HepG2 (cell line): Measurements from ENCODE around the gene SETD1B. TPM values are rescaled to one million over a fixed set of nuclear protein-coding genes. Genes with fewer than 3 reads are reported as not detected.

Experiments
- ATAC-seq: fragments of 200-7000 bp; cut with Tn5 transposase; 3 replicates; pipeline ENCODE4 v1.9.1; 2020; ENCODE audit warnings: mild to moderate bottlenecking, moderate library complexity
- Bru-seq: library from RNA; stranded (reverse); fragments of 400-500 nt; gene quantifications from one replicate; lab custom pipeline; 2021; lab: Mats Ljungman, UMichigan
- BruChase-seq, 2 experiments: library from RNA; stranded (reverse); fragments of 400-500 nt; gene quantifications; one replicate each; lab custom pipeline; 2021; lab: Mats Ljungman, UMichigan
- BruUV-seq: library from RNA; stranded (reverse); fragments of 400-500 nt; replicated peaks from 2 replicates; lab custom pipeline; 2021; lab: Mats Ljungman, UMichigan
- CTCF ChIA-PET: fragments of 300-600 bp; formaldehyde crosslinking; extraction: SDS; loops from one replicate; lab custom pipeline; 2021; ENCODE audit warnings: low total read pairs, inconsistent platforms, low intra/inter-chr PET ratio; lab: Yijun Ruan, JAX
- POLR2A ChIA-PET: fragments of 350-600 bp; sonication (Branson Sonifier 250); formaldehyde crosslinking; loops from one replicate; lab custom pipeline; 2020; ENCODE audit warnings: antibody characterized with exemption, inconsistent platforms; lab: Yijun Ruan, JAX
- DNase-seq: peaks from one replicate; pipeline ENCODE4 v3.0.0-alpha.2; 2015; ENCODE audit warnings: low spot score
- FAIRE-seq: peaks from 3 replicates; lab custom pipeline; 2011; peaks lifted over from hg19 to GRCh38; lab: Jason Lieb, UNC
- H2AFZ ChIP-seq: one replicate; pipeline ENCODE4 v1.6.1; 2011; ENCODE audit warnings: low read length, inconsistent platforms
- H3K27ac ChIP-seq: fragments of 300-600 bp; 3 replicates; pipeline ENCODE4 v1.8.0; 2011; ENCODE audit warnings: mixed run types, mild to moderate bottlenecking, mixed read lengths, low read length, inconsistent platforms; ENCODE audit not compliant: insufficient read depth; ENCODE audit errors: extremely low read length
- H3K27me3 ChIP-seq, 2 experiments: fragments of 200-600 bp in 1 of 2; 2 replicates in 1 of 2; 3 replicates in 1 of 2; pipeline versions ENCODE4 v1.6.0 to v1.8.0; 2011; ENCODE audit warnings: low read length in 2 of 2, mild to moderate bottlenecking in 2 of 2, moderate library complexity in 2 of 2, inconsistent platforms in 1 of 2; ENCODE audit not compliant: insufficient read depth in 2 of 2, control insufficient read depth in 1 of 2
- H3K36me3 ChIP-seq, 2 experiments: fragments of 200-600 bp in 1 of 2; replicated peaks in 1 of 2; 2 replicates in 1 of 2; 3 replicates in 1 of 2; pipeline versions ENCODE4 v1.5.1 to v1.8.0; 2011; ENCODE audit warnings: low read length in 2 of 2, inconsistent platforms in 1 of 2; ENCODE audit not compliant: insufficient read depth in 2 of 2, control insufficient read depth in 1 of 2
- H3K4me1 ChIP-seq: 2 replicates; pipeline ENCODE4 v1.5.1; 2012; ENCODE audit warnings: low read length, inconsistent platforms; ENCODE audit not compliant: insufficient read depth
- H3K4me2 ChIP-seq: 2 replicates; pipeline ENCODE4 v1.6.0; 2011; ENCODE audit warnings: low read depth, low read length, inconsistent platforms
- H3K4me3 ChIP-seq, 3 experiments: fragments of 200-600 bp in 1 of 3; sonication (generic), shearing (Covaris generic) in 1 of 3; replicated peaks in 1 of 3; 2 replicates each; pipeline ENCODE4 v1.5.1; 2011 to 2016; ENCODE audit warnings: low read length in 3 of 3, inconsistent platforms in 2 of 3, low read depth in 2 of 3, mild to moderate bottlenecking in 2 of 3, control low read depth in 1 of 3, mixed read lengths in 1 of 3; ENCODE audit not compliant: insufficient read depth in 1 of 3
- H3K79me2 ChIP-seq: one replicate; pipeline ENCODE4 v1.6.1; 2011; ENCODE audit warnings: low read length, inconsistent platforms; ENCODE audit not compliant: insufficient read depth
- H3K9ac ChIP-seq: 2 replicates; pipeline ENCODE4 v1.6.0; 2011; ENCODE audit warnings: mild to moderate bottlenecking, low read depth, low read length, inconsistent platforms; ENCODE audit not compliant: insufficient read depth
- H3K9me3 ChIP-seq: 2 replicates; pipeline ENCODE4 v1.5.1; 2012; ENCODE audit warnings: mild to moderate bottlenecking, low read length
- H4K20me1 ChIP-seq: 2 replicates; pipeline ENCODE4 v1.6.0; 2011; ENCODE audit warnings: inconsistent platforms, mild to moderate bottlenecking, low read length, moderate library complexity; ENCODE audit not compliant: insufficient read depth
- AGO1 ChIP-seq: fragments of 200-400 bp; formaldehyde crosslinking; IDR thresholded peaks from 2 replicates; pipeline ENCODE4 v1.6.1; 2017; ENCODE audit warnings: mild to moderate bottlenecking, low read depth, low read length, moderate library complexity; ENCODE audit not compliant: poor library complexity, severe bottlenecking
- GMEB2 ChIP-seq: IDR thresholded peaks from 2 replicates; pipeline ENCODE4 v1.6.1; 2016; ENCODE audit warnings: missing biosample characterization, missing genetic modification reagents, low read depth
- IRX3 ChIP-seq: sonication (generic); formaldehyde crosslinking; IDR thresholded peaks from 2 replicates; pipeline ENCODE4 v1.8.1; 2023; ENCODE audit warnings: mild to moderate bottlenecking, low read depth, missing genetic modification reagents, borderline replicate concordance
- KAT8 ChIP-seq: IDR thresholded peaks from 2 replicates; pipeline ENCODE4 v1.6.1; 2016; ENCODE audit warnings: missing genetic modification reagents, missing compliant biosample characterization
- PCBP1 ChIP-seq: fragments of 200-400 bp; formaldehyde crosslinking; IDR thresholded peaks from 2 replicates; pipeline ENCODE4 v1.6.1; 2017; ENCODE audit warnings: mild to moderate bottlenecking, low read depth, low read length, borderline replicate concordance
- PRDM4 ChIP-seq: sonication (generic); formaldehyde crosslinking; IDR thresholded peaks from 2 replicates; pipeline ENCODE4 v1.9.0; 2021; ENCODE audit warnings: missing genetic modification reagents, borderline replicate concordance
- RBFOX2 ChIP-seq: fragments of 200-400 bp; formaldehyde crosslinking; IDR thresholded peaks from 2 replicates; pipeline ENCODE4 v1.6.1; 2017; ENCODE audit warnings: low read depth, mild to moderate bottlenecking, low read length
- ZFY ChIP-seq: sonication (generic); formaldehyde crosslinking; IDR thresholded peaks from 2 replicates; pipeline ENCODE4 v1.4.0; 2020; ENCODE audit warnings: missing genetic modification reagents
- ZNF263 ChIP-seq: sonication (generic); formaldehyde crosslinking; IDR thresholded peaks from 2 replicates; pipeline ENCODE4 v1.4.0; 2020; ENCODE audit warnings: missing genetic modification reagents
- ZNF816 ChIP-seq: sonication (generic); formaldehyde crosslinking; IDR thresholded peaks from 2 replicates; pipeline ENCODE4 v1.8.0; 2022; ENCODE audit warnings: missing genetic modification reagents, mild to moderate bottlenecking, borderline replicate concordance
- WGBS: methylation state at CpG from one replicate; pipeline ENCODE4 v1.1.6; 2017; ENCODE audit warnings: low lambda C conversion rate; 5-methylcytosine and 5-hydroxymethylcytosine counted together
- in situ Hi-C: cut with HindIII; loops from 2 replicates; pipeline ENCODE4 v1.10.0; 2017; ENCODE audit warnings: low pct_unique_long_range_greater_than_20kb; ENCODE audit not compliant: extremely low pct_ligation_motif_present
- intact Hi-C: fragments of 100-400 bp; cut with micrococcal nuclease; formaldehyde crosslinking; loops from one replicate; pipeline ENCODE4 v1.10.0; 2022; ENCODE audit not compliant: unreplicated experiment
- long read RNA-seq, 2 experiments: library from RNA in 1 of 2; library from polyadenylated mRNA in 1 of 2; stranded (forward) in 1 of 2; unstranded in 1 of 2; transcript quantifications; one replicate each; pipeline ENCODE4 v2.0.0, GENCODE V29; 2019 to 2022
- polyA minus RNA-seq, 3 experiments: library from RNA; depleted of rRNA, polyadenylated mRNA; stranded (reverse); fragments of >200 nt; gene quantifications; 2 replicates each; pipeline ENCODE4 v1.2.3, GENCODE V29; 2011; ENCODE audit warnings: low replicate concordance in 1 of 3
- polyA plus RNA-seq, 8 experiments: library from polyadenylated mRNA; depleted of rRNA in 3 of 8; stranded (reverse) in 7 of 8; unstranded in 1 of 8; fragments of >200 nt; fragmentation: Illumina TruSeq in 4 of 8; extraction: Trizol in 4 of 8; gene quantifications; 2 replicates each; pipeline versions ENCODE4 v1.2.1 to v1.2.3, GENCODE V29; 2011 to 2016; ENCODE audit warnings: low read depth in 4 of 8, missing spikeins in 1 of 8, mixed read lengths in 1 of 8; ENCODE audit not compliant: insufficient read depth in 1 of 8
- total RNA-seq, 5 experiments: library from RNA; depleted of rRNA; stranded (reverse); fragments of >200 nt; fragmentation: Illumina TruSeq; extraction: Trizol; gene quantifications; 2 replicates each; pipeline ENCODE4 v1.2.3, GENCODE V29; 2016; ENCODE audit warnings: low read depth in 1 of 5

Gene SETD1B
- total RNA-seq (2016; rRNA removed; fragmentation: Illumina TruSeq; extraction: Trizol), result 1.4 and 1.8 TPM in 2 replicates
- 0.40 and 0.44 TPM in 2 replicates for total RNA-seq (2016; cell fraction: cytosol; rRNA removed; fragmentation: Illumina TruSeq; extraction: Trizol; ENCODE audit: low read depth)
- 1.3 TPM in 2 replicates for total RNA-seq (2016; cell fraction: insoluble cytoplasmic fraction; rRNA removed; fragmentation: Illumina TruSeq; extraction: Trizol)
- 1.3 and 1.4 TPM in 2 replicates for total RNA-seq (2016; cell fraction: membrane; rRNA removed; fragmentation: Illumina TruSeq; extraction: Trizol)
- 2.7 and 3.3 TPM in 2 replicates for total RNA-seq (2016; cell fraction: nucleus; rRNA removed; fragmentation: Illumina TruSeq; extraction: Trizol)
- polyA plus RNA-seq (2011; rRNA removed), result 1.1 and 1.3 TPM in 2 replicates
- 0.43 and 0.51 TPM in 2 replicates for polyA plus RNA-seq (2011; cell fraction: cytosol; rRNA removed)
- polyA plus RNA-seq (2011; cell fraction: nucleus; rRNA removed), result 9.3 TPM in 2 replicates
- 4.2 and 6.2 TPM in 2 replicates for polyA plus RNA-seq (2012)
- polyA plus RNA-seq (2016; cell fraction: cytosol; fragmentation: Illumina TruSeq; extraction: Trizol; ENCODE audit: low read depth), result 0.32 and 0.34 TPM in 2 replicates
- 2.6 and 3.8 TPM in 2 replicates for polyA plus RNA-seq (2016; cell fraction: insoluble cytoplasmic fraction; fragmentation: Illumina TruSeq; extraction: Trizol; ENCODE audit: low read depth)
- 0.70 and 0.76 TPM in 2 replicates for polyA plus RNA-seq (2016; cell fraction: membrane; fragmentation: Illumina TruSeq; extraction: Trizol; ENCODE audit: low read depth)
- polyA plus RNA-seq (2016; cell fraction: nucleus; fragmentation: Illumina TruSeq; extraction: Trizol; ENCODE audit: insufficient read depth, low read depth), result 16.0 and 18.9 TPM in 2 replicates
- 2.1 and 4.2 TPM in 2 replicates for polyA minus RNA-seq (2011; rRNA and poly(A)+ RNA removed; ENCODE audit: low replicate concordance)
- polyA minus RNA-seq (2011; cell fraction: cytosol; rRNA and poly(A)+ RNA removed), result 1.8 and 2.5 TPM in 2 replicates
- 3.6 and 4.4 TPM in 2 replicates for polyA minus RNA-seq (2011; cell fraction: nucleus; rRNA and poly(A)+ RNA removed)
- percentile 70 among the genes with signal in this experiment for Bru-seq, nascent RNA
- BruChase-seq, experiment 1, labeled RNA remaining after a 6-hour chase, result percentile 83 among the genes with signal in this experiment
- BruChase-seq, experiment 2, labeled RNA remaining after a 2-hour chase, result percentile 82 among the genes with signal in this experiment
- long read RNA-seq, experiment 1, partial matches to known transcripts, result 0 of 3 reads
- long read RNA-seq, experiment 1, other reads (novel, unspliced or antisense), result 3 of 3 reads
- long read RNA-seq, experiment 2, partial matches to known transcripts, result 5 of 12 reads
- long read RNA-seq, experiment 2, other reads (novel, unspliced or antisense), result 7 of 12 reads

- in situ Hi-C loops, result no loop called here
- Histone ChIP-seq H3K4me1 (peaks cover 32% of the 10 kb centered on the region), H3K79me2 (peaks cover 49% of the 10 kb centered on the region), H3K27me3 (no peaks in the 10 kb centered on the region; a peak in 1 of 5 replicates), H3K4me3 (peak within 1 kb of the TSS; percentile 71 to 88 (median 79)), H3K36me3 (peaks cover 7 to 9% of the 10 kb centered on the region in 2 experiments; a peak in 2 of 5 replicates), H3K4me2 (peak within 1 kb of the TSS; percentile 100), H3K9ac (peak within 1 kb of the TSS; percentile 98), H3K9me3 (no peaks in the 10 kb centered on the region), H3K27ac (peak within 1 kb of the TSS; percentile 99), H2AFZ (no peak within 1 kb of the TSS), H4K20me1 (0 out of 2 replicates have a peak, but pooled peaks cover 2% of the 10 kb centered on the region)
- 0 out of 3 replicates have a peak, but pooled peaks have one; percentile 1 for ATAC-seq
- no peak for DNase-seq
- no TSS peak for BruUV-seq
- intact Hi-C loops, result no loop called here
- ChIA-PET CTCF (no interaction called here), POLR2A (interaction anchor here (1.3 to 14.5 kb wide), 8 partner anchors 3 to 92 kb away, joined by 3 to 393 read pairs (median 11); partner anchors contain the start of genes HPD, PSMD9, RHOF and SETD1B)
- WGBS, result 1% methylated on average over 19 of the region's 74 CpGs
- no peak for FAIRE-seq
- TF ChIP-seq PCBP1 (peak; percentile 38; the same call in 1 of the 2 replicates), GMEB2 (CRISPR knock-in tag) (no peak), IRX3 (CRISPR knock-in tag) (no peak), RBFOX2 (peak; percentile 44), ZNF263 (CRISPR knock-in tag) (peak; percentile 98), AGO1 (peak; percentile 10), KAT8 (no peak), ZFY (CRISPR knock-in tag) (peak; percentile 6; the same call in 1 of the 2 replicates), ZNF816 (CRISPR knock-in tag) (no peak), PRDM4 (CRISPR knock-in tag) (no peak)
Observed at GRCh38 chr12:121803861-121804416, at the start of gene SETD1B. Gene SETD1B (plus strand): TSS chr12:121804009. CDS start chr12:121804738, 729 bp downstream.
